NCI-H1694 (cell line): ENCODE data around the gene RSPH9.

Experiments
- DNase-seq: peaks from one replicate; lab custom pipeline; 2025; lab: John Stamatoyannopoulos, UW

Gene RSPH9

GRCh38 chr6:43644940-43645612 lies at the start of gene RSPH9:
TSS of gene RSPH9 (plus strand) at chr6:43645036. CDS start at chr6:43645099, 63 bp downstream.
- DNase-seq: no peak

GRCh38 chr6:43600595-43600994 lies 44.2 kb upstream of the RSPH9 start:
- no peak for DNase-seq

GRCh38 chr6:43604174-43604573 lies 40.7 kb upstream of the RSPH9 start:
- no peak for DNase-seq

GRCh38 chr6:43606019-43606418 lies 38.8 kb upstream of the RSPH9 start:
- no peak for DNase-seq

GRCh38 chr6:43608310-43608763 lies 36.5 kb upstream of the RSPH9 start:
- DNase-seq: peak; percentile 84

GRCh38 chr6:43608807-43609206 lies 36.0 kb upstream of the RSPH9 start:
- no peak for DNase-seq

- DNase-seq: no peak
These were observed 35.4 kb upstream of the RSPH9 start for GRCh38 chr6:43609402-43609801.

- no peak for DNase-seq
These were observed 34.4 kb upstream of the RSPH9 start for GRCh38 chr6:43610431-43610830.

- DNase-seq: no peak
These were observed 31.0 kb upstream of the RSPH9 start for GRCh38 chr6:43613721-43614395.

- no peak for DNase-seq
These were observed 30.5 kb upstream of the RSPH9 start for GRCh38 chr6:43614396-43614730.

GRCh38 chr6:43616725-43617472 lies 27.9 kb upstream of the RSPH9 start:
- no peak for DNase-seq

GRCh38 chr6:43621078-43621835 lies 23.6 kb upstream of the RSPH9 start:
- no peak for DNase-seq

- no peak for DNase-seq
These were observed 23.0 kb upstream of the RSPH9 start for GRCh38 chr6:43621836-43622180.

GRCh38 chr6:43622541-43622940 lies 22.3 kb upstream of the RSPH9 start:
- no peak for DNase-seq

GRCh38 chr6:43623880-43624785 lies 20.7 kb upstream of the RSPH9 start:
- no peak for DNase-seq

GRCh38 chr6:43624786-43625288 lies 20.0 kb upstream of the RSPH9 start:
- DNase-seq: no peak

- DNase-seq: no peak
These were observed 19.3 kb upstream of the RSPH9 start for GRCh38 chr6:43625393-43625992.

- DNase-seq: no peak
These were observed 17.6 kb upstream of the RSPH9 start for GRCh38 chr6:43627008-43627825.

GRCh38 chr6:43628393-43629103 lies 16.3 kb upstream of the RSPH9 start:
- peak; percentile 20 for DNase-seq
